ENCODE results near the gene ZNF76. TPM values are rescaled to one million over a fixed set of nuclear protein-coding genes. Genes with fewer than 3 reads are reported as not detected.

Gene ZNF76
- total and polyA plus RNA-seq, 2 of the 13 experiments (the other 11 are each of a cell fraction or from before 2014, with no cell fraction given) = 13.2 to 26.4 TPM

GRCh38 chr6:35318196-35319171, 58.9 kb downstream of the ZNF76 start (continued):
- TF ChIP-seq SP1 (IDR thresholded peaks at IDR 0.05) (no peak), SP1 (CRISPR knock-in tag; IDR thresholded peaks at IDR 0.05) (peak; percentile 87), ZNF501 (CRISPR knock-in tag; IDR thresholded peaks at IDR 0.05) (peak; percentile 97), ZNF317 (CRISPR knock-in tag; IDR thresholded peaks at IDR 0.05) (0 out of 2 replicates have a peak, but pooled peaks have one; percentile 12), ZNF382 (CRISPR knock-in tag; IDR thresholded peaks at IDR 0.05; ENCODE audit: borderline replicate concordance) (no peak), PRDM15 (CRISPR knock-in tag; IDR thresholded peaks at IDR 0.05) (peak; percentile 82), ZBTB25 (CRISPR knock-in tag; IDR thresholded peaks at IDR 0.05) (peak; percentile 67; the same call in 1 of the 2 replicates), SRY (CRISPR knock-in tag; IDR thresholded peaks at IDR 0.05) (no peak; the same call in 1 of the 2 replicates), SP2 (CRISPR knock-in tag; IDR thresholded peaks at IDR 0.05) (no peak), ZNF335 (CRISPR knock-in tag; IDR thresholded peaks at IDR 0.05) (no peak; the same call in 1 of the 2 replicates), MEF2D (CRISPR knock-in tag; IDR thresholded peaks at IDR 0.05) (0 out of 2 replicates have a peak, but pooled peaks have one; percentile 30), UBTF (CRISPR knock-in tag; IDR thresholded peaks at IDR 0.05) (peak; percentile 99), RBM39 (IDR thresholded peaks at IDR 0.05; ENCODE audit: low read depth, low read length, poor library complexity, severe bottlenecking) (peak; percentile 97), ZBTB4 (CRISPR knock-in tag; IDR thresholded peaks at IDR 0.05; ENCODE audit: borderline replicate concordance) (peak; percentile 87; the same call in 1 of the 2 replicates), CCDC6 (CRISPR knock-in tag; IDR thresholded peaks at IDR 0.05) (no peak), RBFOX2 (IDR thresholded peaks at IDR 0.05; ENCODE audit: low read depth, low read length) (peak; percentile 75), ZEB1 (IDR thresholded peaks at IDR 0.05; ENCODE audit: insufficient replicate concordance, low read depth) (no peak), KMT2A (CRISPR knock-in tag; IDR thresholded peaks at IDR 0.05) (peak; percentile 91)
